Endothelial cell of umbilical vein (primary cell): ENCODE measurements around the gene GRK1.

Experiments used
- EZH2 ChIP-seq: IDR thresholded peaks from 2 replicates; pipeline ENCODE4 v1.6.1; 2012; ENCODE audit warnings: borderline replicate concordance, low read depth, mild to moderate bottlenecking, moderate library complexity, low read length, inconsistent platforms; ENCODE audit not compliant: severe bottlenecking
- POLR2AphosphoS5 ChIP-seq: IDR thresholded peaks from 2 replicates; pipeline ENCODE4 v1.6.1; 2012; ENCODE audit warnings: low read depth, mild to moderate bottlenecking, control low read depth, low read length, moderate library complexity; ENCODE audit not compliant: insufficient read depth

DNA sequence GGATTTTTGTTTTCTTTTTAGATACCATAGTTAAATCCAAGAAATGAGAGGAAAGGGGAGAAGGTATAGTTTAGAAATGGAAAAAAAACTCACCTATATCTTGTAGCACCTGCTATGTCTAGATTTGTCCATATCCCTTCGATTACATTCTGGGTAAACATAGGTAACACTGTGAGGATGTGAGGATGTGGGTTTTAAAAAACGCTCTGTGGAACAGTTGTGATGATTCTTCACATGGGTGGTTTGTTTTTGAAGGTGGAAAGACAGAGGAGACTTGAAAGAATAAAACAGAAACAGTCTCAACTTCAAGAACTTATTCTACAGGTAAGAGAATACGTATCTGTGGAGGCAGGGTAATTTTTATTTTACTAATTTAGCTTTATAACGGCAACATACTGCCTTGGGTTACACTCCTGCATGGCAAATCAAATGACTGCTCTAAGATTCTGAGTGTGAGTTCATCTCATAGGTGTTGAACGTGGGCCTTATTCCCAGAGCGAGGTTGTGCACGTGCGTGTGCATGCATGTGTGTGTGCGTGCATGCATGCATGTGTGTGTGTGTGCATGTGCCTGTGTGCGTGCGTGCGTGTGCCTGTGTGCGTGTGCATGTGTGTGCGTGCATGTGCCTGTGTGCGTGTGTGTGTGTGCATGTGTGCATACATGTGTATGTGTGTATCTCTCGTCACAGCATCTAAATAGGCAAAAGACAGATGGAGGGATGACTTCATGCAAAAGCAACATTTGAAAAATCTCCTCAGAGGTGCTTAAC, 32.6 kb upstream of the GRK1 start:
- TF ChIP-seq EZH2 (no peak), POLR2AphosphoS5 (no peak)
